ENCODE data around the gene CDC23.
"Not testable (repeated sequence)": the region's sequence is repeated elsewhere in the genome, so short reads cannot be mapped to it uniquely, and the experiment has no call there.

CDC23 gene

DNA sequence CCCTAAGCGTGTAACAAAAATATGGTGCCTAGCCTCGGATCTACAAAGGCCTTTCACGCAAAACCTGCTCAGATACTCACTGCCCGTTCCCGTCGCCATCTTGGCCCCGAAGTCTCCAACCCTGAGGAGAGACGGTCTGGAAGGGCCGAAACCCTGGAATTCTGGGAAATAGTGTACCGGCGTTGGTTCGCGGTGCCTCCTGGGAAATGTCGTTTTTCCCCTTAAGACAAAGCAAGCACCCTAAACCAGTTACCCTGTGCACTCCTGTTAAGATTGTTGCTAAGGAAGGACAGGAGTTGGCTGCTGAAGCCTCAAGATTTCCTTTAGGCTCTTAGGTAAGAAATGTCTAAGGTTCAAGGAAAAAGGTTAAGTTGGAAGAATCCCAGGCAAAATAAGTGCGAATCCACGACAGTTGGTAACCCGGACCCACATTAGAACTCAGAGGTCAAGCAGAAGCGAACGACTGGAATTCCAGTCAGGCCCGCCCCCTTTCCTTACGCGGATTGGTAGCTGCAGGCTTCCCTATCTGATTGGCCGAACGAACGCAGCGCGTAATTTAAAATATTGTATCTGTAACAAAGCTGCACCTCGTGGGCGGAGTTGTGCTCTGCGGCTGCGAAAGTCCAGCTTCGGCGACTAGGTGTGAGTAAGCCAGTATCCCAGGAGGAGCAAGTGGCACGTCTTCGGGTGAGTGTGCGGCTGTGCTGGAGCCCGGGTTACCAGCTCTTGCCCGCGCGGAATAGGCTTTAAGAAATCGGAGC lies 34.4 kb downstream of the CDC23 start, which contains the start of the genes BRD8 and KIF20A:
Gene BRD8, minus strand, starts transcription at position 115 of the 761 bp plus-strand sequence. Its CDS starts 16 bp downstream, at position 99.
Gene KIF20A, plus strand, starts transcription at position 597 of the 761 bp plus-strand sequence. CDS start 569 bp downstream, outside the sequence.
- H3K27ac Mint-ChIP-seq, result peak within 1 kb of the TSS; percentile 62
- H3K36me3 Mint-ChIP-seq, result peaks cover 5% of the 10 kb centered on the region
- H3K4me3 Mint-ChIP-seq, result no peak within 1 kb of the TSS
- peaks cover 11% of the 10 kb centered on the region for H3K4me1 Mint-ChIP-seq
- no peaks in the 10 kb centered on the region for H3K9me3 Mint-ChIP-seq
- H3K27me3 Mint-ChIP-seq, result no peaks in the 10 kb centered on the region

DNA sequence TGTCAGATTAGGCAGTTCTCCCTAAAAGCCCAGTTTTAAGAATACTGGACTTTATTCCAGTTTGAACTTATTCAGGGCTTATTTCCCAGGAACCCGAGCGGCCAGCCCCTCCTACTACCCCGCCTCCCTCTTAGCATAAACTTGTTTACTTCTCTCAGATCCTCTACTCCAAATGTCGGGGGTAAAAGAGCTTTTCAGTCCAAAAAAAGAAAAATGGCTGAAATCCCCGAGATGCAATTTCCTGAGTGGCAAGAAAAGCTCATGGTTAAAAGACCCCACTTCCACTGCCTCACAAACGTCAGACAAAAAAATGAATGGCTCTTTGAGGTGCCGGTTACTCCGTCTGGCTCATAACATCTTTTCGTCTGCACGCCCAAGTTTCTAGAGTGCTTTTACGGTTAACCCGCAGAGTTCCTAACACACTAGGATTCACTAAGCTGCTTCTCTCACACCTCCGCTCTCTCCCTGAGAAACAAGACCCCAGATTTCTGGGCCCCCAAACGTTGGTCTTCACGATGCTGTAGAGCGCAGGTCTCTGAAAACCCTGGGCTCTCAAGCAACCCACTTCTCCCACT lies 35.1 kb downstream of the CDC23 start:
- H3K4me1 Mint-ChIP-seq, result peaks cover 14% of the 10 kb centered on the region
- H3K36me3 Mint-ChIP-seq, result peaks cover 5% of the 10 kb centered on the region
- H3K27me3 Mint-ChIP-seq, result no peaks in the 10 kb centered on the region
- H3K4me3 Mint-ChIP-seq, result no peak overlapping the region
- H3K9me3 Mint-ChIP-seq, result no peaks in the 10 kb centered on the region
- H3K27ac Mint-ChIP-seq, result no peak overlapping the region

DNA sequence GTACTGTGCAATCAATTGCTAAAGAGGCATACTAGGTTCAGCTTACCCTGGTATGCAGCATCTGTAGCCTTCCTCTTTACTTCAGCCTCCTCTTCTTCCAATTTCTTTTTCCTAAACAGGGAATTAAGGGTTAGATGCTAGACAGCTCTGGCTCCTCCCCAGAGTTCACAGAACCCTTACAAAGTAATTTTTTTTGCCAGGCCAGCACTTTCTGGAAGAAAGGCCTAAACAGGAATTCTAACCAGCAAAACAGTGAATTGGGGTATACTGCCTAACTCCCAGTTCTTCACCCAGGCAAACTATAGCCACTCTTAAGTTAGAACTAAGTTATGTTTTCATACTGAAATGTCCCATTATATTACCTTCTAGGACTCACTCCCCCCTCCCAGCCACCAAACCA lies 42.8 kb downstream of the CDC23 start:
- Mint-ChIP-seq H3K9me3 (no peaks in the 10 kb centered on the region), H3K4me3 (no peak overlapping the region), H3K36me3 (peaks cover 23% of the 10 kb centered on the region), H3K4me1 (peaks cover 12% of the 10 kb centered on the region), H3K27ac (no peak overlapping the region), H3K27me3 (no peaks in the 10 kb centered on the region)

DNA sequence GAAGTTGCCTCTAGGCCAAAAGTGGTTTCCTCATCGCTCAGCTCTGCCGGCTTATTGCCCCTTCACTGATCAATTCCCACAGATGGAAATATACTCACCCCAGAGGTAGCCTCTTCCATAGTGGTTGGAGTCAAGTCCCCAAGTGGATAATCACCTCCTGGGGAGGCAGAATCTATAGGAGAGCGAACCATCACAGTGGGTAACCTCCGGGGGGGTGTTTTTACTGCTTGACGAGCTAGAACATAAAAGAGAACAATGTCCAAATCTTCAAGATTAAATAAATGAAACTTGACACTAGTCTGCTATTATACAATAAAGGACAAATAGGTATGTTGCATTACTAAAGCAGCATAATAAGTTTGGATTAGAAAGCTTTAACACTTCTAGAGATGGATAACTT lies 44.0 kb downstream of the CDC23 start:
- Mint-ChIP-seq H3K36me3 (peaks cover 21% of the 10 kb centered on the region), H3K9me3 (no peaks in the 10 kb centered on the region), H3K27me3 (no peaks in the 10 kb centered on the region), H3K27ac (no peak overlapping the region), H3K4me3 (no peak overlapping the region), H3K4me1 (peaks cover 9% of the 10 kb centered on the region)

GRCh38 chr5:138163721-138164120 lies 49.4 kb downstream of the CDC23 start:
- Mint-ChIP-seq H3K27me3 (no peaks in the 10 kb centered on the region), H3K27ac (no peak overlapping the region), H3K36me3 (peaks cover 27% of the 10 kb centered on the region), H3K9me3 (no peaks in the 10 kb centered on the region), H3K4me1 (no peaks in the 10 kb centered on the region), H3K4me3 (no peak overlapping the region)

GRCh38 chr5:138160706-138161105 lies 52.4 kb downstream of the CDC23 start:
- Mint-ChIP-seq H3K4me3 (no peak overlapping the region), H3K9me3 (no peaks in the 10 kb centered on the region), H3K27ac (no peak overlapping the region), H3K36me3 (peaks cover 33% of the 10 kb centered on the region), H3K4me1 (no peaks in the 10 kb centered on the region), H3K27me3 (no peaks in the 10 kb centered on the region)

DNA sequence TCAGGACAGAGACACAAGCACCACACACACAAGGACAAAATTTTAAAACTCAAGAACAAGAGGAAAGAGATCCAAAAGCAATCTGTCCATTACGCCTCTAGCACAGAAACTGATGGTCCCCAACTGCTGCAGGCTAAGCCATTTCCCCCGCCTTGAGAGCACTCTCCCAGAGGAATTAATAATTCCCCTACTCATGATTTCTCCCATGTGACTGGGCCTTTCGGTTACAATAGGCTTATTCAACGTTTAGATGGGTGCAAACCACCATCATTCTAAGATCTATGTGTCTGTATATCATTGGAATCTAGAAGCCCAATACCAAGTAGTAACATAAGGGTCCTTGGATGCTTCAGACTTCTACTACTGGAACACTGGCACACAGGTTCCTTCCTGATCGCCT lies 53.5 kb downstream of the CDC23 start:
- Mint-ChIP-seq H3K4me3 (no peak overlapping the region), H3K36me3 (peaks cover 33% of the 10 kb centered on the region), H3K9me3 (no peaks in the 10 kb centered on the region), H3K4me1 (no peaks in the 10 kb centered on the region), H3K27me3 (no peaks in the 10 kb centered on the region), H3K27ac (no peak overlapping the region)

- H3K4me3 Mint-ChIP-seq, result no peak overlapping the region
- no peaks in the 10 kb centered on the region for H3K4me1 Mint-ChIP-seq
- no peak overlapping the region for H3K27ac Mint-ChIP-seq
- no peaks in the 10 kb centered on the region for H3K27me3 Mint-ChIP-seq
- no peaks in the 10 kb centered on the region for H3K9me3 Mint-ChIP-seq
- peaks cover 26% of the 10 kb centered on the region for H3K36me3 Mint-ChIP-seq
Observed at GRCh38 chr5:138157626-138158025, 55.5 kb downstream of the CDC23 start.

- H3K9me3 Mint-ChIP-seq, H3K4me3 Mint-ChIP-seq, H3K4me1 Mint-ChIP-seq, H3K27ac Mint-ChIP-seq, H3K27me3 Mint-ChIP-seq: not testable (repeated sequence)
- peaks cover 25% of the 10 kb centered on the region for H3K36me3 Mint-ChIP-seq
Observed at GRCh38 chr5:138155977-138156376, 57.1 kb downstream of the CDC23 start.

GRCh38 chr5:138149530-138149929 lies 63.6 kb downstream of the CDC23 start:
- H3K4me3 Mint-ChIP-seq, result no peak overlapping the region
- no peaks in the 10 kb centered on the region for H3K4me1 Mint-ChIP-seq
- H3K27me3 Mint-ChIP-seq, result no peaks in the 10 kb centered on the region
- H3K27ac Mint-ChIP-seq, result no peak overlapping the region
- H3K9me3 Mint-ChIP-seq, result no peaks in the 10 kb centered on the region
- no peaks in the 10 kb centered on the region for H3K36me3 Mint-ChIP-seq

DNA sequence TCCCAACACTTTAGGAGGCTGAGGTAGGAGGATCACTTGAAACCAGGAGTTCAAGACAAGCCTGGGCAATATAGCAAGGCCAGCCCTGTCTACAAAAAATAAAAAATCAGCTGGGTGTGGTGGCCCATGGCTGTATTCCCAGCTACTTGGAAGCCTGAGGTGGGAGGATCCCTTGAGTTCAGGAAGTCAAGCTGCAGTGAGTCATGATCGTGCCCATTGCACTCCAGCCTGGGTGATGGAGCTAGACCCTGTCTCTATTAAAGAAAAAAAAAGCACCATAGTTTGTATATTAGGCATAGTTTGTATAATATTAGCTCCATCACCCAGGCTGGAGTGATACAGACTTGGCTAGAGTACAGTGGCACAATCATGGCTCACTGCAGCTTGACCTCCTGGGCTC lies 64.3 kb downstream of the CDC23 start:
- Mint-ChIP-seq H3K4me1 (no peaks in the 10 kb centered on the region), H3K4me3 (no peak overlapping the region), H3K9me3 (no peaks in the 10 kb centered on the region), H3K27ac (no peak overlapping the region), H3K36me3 (no peaks in the 10 kb centered on the region), H3K27me3 (no peaks in the 10 kb centered on the region)

DNA sequence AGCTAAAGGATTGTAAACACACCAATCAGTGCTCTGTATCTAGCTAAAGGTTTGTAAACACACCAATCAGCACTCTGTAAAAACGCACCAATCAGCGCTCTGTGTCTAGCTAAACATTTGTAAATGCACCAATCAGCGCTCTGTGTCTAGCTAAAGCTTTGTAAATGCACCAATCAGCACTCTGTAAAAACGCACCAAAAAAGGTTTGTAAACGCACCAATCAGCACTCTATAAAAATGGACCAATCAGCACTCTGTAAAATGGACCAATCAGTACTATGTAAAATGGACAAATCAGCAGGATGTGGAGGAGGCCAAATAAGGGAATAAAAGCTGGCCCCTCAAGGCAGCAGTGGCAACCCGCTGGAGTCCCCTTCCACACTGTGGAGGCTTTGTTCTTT lies 69.5 kb downstream of the CDC23 start:
- not testable (repeated sequence) for H3K9me3 Mint-ChIP-seq, H3K4me3 Mint-ChIP-seq, H3K27me3 Mint-ChIP-seq, H3K36me3 Mint-ChIP-seq, H3K27ac Mint-ChIP-seq, H3K4me1 Mint-ChIP-seq

DNA sequence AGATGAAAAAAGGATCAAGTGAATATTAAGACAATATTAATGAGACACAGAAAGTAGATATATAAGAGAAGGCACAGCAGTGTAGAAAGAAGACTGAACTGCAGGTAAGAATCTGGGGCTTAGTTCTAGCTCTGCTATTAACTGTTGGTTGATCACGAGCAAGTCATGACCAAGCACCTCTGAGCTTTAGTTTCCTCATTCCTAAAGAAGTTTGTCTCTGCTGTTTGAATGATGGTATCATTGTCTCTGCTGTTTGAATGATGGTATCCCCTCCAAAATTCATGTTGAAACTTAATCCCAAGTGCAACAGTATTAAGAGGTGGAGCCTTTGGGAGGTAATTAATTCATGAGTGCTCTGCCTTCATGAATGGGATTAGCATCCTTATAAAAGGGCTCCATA lies 71.4 kb downstream of the CDC23 start:
- peaks cover 2% of the 10 kb centered on the region for H3K27me3 Mint-ChIP-seq
- no peaks in the 10 kb centered on the region for H3K9me3 Mint-ChIP-seq
- H3K27ac Mint-ChIP-seq, result no peak overlapping the region
- H3K4me1 Mint-ChIP-seq, result no peaks in the 10 kb centered on the region
- H3K36me3 Mint-ChIP-seq, result peaks cover 2% of the 10 kb centered on the region
- no peak overlapping the region for H3K4me3 Mint-ChIP-seq

- Mint-ChIP-seq H3K9me3 (no peaks in the 10 kb centered on the region), H3K27ac (no peak overlapping the region), H3K36me3 (peaks cover 2% of the 10 kb centered on the region), H3K27me3 (peaks cover 7% of the 10 kb centered on the region), H3K4me3 (no peak overlapping the region), H3K4me1 (no peaks in the 10 kb centered on the region)
Observed at GRCh38 chr5:138140268-138140667, 72.9 kb downstream of the CDC23 start.

DNA sequence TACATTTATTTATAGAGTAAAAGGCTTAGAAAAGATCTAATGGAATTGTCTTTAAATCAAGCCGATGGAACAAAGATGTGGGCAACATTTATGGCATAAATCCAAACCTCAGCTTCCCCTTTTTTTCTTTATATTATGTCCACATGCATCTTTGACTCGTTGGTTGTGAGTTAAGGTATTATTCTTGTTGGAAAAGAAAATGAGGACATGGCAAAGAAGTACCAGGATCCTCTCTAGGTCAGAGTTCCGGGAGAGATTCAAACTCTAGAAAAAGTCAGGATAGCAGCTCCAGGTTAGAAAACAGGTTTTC lies 73.4 kb downstream of the CDC23 start:
- Mint-ChIP-seq H3K36me3 (peaks cover 2% of the 10 kb centered on the region), H3K27ac (no peak overlapping the region), H3K4me3 (no peak overlapping the region), H3K9me3 (no peaks in the 10 kb centered on the region), H3K27me3 (peaks cover 7% of the 10 kb centered on the region), H3K4me1 (no peaks in the 10 kb centered on the region)

DNA sequence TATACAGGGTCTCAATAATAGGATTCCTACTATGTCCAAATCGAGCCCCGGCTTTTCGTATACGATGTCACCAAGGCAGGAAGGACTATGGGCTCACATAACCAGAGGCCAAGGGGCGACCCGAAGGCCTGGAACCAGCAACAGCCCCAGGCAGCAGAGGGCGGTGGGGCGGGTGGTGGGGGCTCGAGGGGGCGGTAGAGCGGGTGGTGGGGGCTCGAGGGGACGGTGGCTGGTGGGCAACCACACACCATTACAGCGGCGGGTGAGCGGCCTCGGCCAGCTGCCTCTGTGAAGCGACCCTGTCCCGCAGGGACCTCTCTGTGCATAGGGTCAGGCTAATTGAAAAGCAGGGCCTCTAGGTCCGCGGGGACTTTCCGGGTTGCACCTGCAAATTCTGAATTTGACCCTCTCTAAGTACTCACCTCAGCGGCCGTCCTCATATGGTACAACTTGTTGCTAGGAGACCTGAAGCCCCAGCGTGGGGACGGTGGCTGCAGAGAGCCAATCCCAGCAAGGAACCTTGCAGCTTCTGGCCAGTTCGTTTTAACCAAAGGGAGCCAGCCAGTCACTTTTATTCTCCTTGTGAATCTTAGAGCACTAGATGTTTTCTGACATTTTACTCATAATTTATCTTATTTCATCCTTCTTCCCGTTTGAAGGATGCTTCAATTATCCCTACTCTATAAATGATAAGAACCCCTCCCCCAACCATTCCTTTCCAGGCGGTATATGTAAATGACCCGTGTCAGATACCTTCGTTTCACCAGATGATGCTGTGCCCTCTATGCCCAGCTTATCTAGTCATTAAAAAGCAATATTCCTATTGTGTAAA lies 74.0 kb downstream of the CDC23 start, which contains the start of gene NME5:
Gene NME5, minus strand, starts transcription at position 480 of the 832 bp plus-strand sequence. CDS start 648 bp downstream, outside the sequence.
- Mint-ChIP-seq H3K36me3 (peaks cover 2% of the 10 kb centered on the region), H3K4me3 (no peak within 1 kb of the TSS), H3K27me3 (peaks cover 7% of the 10 kb centered on the region), H3K9me3 (no peaks in the 10 kb centered on the region), H3K4me1 (no peaks in the 10 kb centered on the region), H3K27ac (no peak within 1 kb of the TSS)
